Thyroid gland (tissue), 4 donors: Measurements from ENCODE around the gene NEK5.

ENCODE experiments used
- CTCF ChIP-seq, 6 experiments: fragments of 200-600 bp in 3 of 6; fragments of 450-650 bp in 3 of 6; sonication (generic) in 3 of 6; IDR thresholded peaks; one replicate each; pipeline ENCODE4 v1.5.1; 2016 to 2019; ENCODE audit warnings: antibody characterized with exemption in 6 of 6, mild to moderate bottlenecking in 2 of 6, inconsistent platforms in 1 of 6, moderate library complexity in 1 of 6
- POLR2A ChIP-seq, 2 donors: fragments of 450-650 bp; IDR thresholded peaks; one replicate each; pipeline ENCODE4 v1.6.1; 2017; ENCODE audit warnings: antibody characterized with exemption in 2 of 2, mild to moderate bottlenecking in 2 of 2, moderate library complexity in 1 of 2

- TF ChIP-seq POLR2A (IDR thresholded peaks at IDR 0.05): no peak
- no peak for TF ChIP-seq CTCF (IDR thresholded peaks at IDR 0.05)
Observed at GRCh38 chr13:52027832-52028231, 101.0 kb downstream of the NEK5 start.
